ENCODE data around the gene SMAD3. TPM values are rescaled to one million over a fixed set of nuclear protein-coding genes. Genes with fewer than 3 reads are reported as not detected.
A peak's percentile ranks its signal among the peaks of the same experiment; 100 is the strongest.

SMAD3 gene
- total and polyA plus RNA-seq, 10 of the 15 experiments (the other 5 are each of a cell fraction or from before 2014, with no cell fraction given) = 5.6 to 43.2 (median 16.0) TPM

DNA sequence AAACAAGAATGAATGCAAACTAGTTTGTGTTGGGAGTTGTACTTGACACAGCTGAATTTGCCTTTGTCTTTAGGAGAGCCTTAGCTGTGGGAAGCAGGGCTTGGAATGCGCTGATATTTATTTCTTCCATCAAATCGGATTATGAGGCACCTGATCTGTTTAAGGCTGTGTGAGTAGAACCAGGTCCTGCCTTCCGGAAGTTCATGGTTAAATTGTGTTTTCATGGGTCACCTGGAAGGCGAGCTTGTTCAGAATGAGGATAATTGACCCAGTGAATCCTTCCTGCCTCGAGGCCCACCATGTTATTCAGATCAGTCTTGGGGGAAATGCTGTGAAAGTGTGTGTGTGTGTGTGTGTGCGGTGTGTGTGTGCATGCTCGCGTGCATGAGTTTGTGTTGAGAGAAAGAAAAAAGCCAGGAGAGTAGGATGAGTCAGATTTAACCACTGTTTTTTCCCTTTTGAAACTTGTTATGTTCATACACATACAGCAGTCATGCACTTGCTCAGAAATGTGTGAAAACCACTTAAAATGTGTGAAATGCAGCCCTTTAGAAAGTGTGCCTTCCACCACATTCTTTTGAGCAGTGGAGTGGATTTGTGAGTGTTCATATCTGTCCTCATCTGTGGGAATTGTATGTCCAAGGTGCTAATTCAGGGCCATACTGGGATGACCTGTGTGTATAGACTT is 36.7 kb downstream of the SMAD3 start:
- Histone ChIP-seq H3K79me2 (ENCODE audit: control insufficient read depth, insufficient read depth, low read length) (peaks cover 72% of the 10 kb centered on the region), H3K27me3 (replicated peaks in 1 of 2; ENCODE audit: control insufficient read depth in 2 of 2, insufficient read depth in 2 of 2, low read length in 1 of 2) (no peaks in the 10 kb centered on the region), H4K20me1 (ENCODE audit: control insufficient read depth, insufficient read depth) (no peaks in the 10 kb centered on the region), H2AFZ (ENCODE audit: control insufficient read depth, low read depth, low read length) (no peak overlapping the region), H3K4me2 (ENCODE audit: control insufficient read depth, insufficient read depth) (peak overlapping the region; percentile 73), H3K9ac (ENCODE audit: control insufficient read depth, insufficient read depth, low read length) (peak overlapping the region; percentile 58), H3K36me3 (ENCODE audit: control insufficient read depth in 2 of 2, insufficient read depth in 2 of 2, low read length in 1 of 2) (peaks cover 9 to 15% of the 10 kb centered on the region in 2 experiments; a peak in 3 of 4 replicates), H3K9me3 (replicated peaks; ENCODE audit: control insufficient read depth, insufficient read depth, low read length) (no peaks in the 10 kb centered on the region), H3K4me1 (ENCODE audit: control insufficient read depth, insufficient read depth, low read length) (peaks cover 76% of the 10 kb centered on the region), H3K27ac (ENCODE audit: control insufficient read depth, insufficient read depth) (peak overlapping the region; percentile 98), H3K4me3 (peak overlapping the region; percentile 0; the same call in 1 of the 2 replicates)
- in situ Hi-C loops (cut with MboI) = no loop called here
- ChIA-PET SMC1A (ENCODE audit: uncharacterized antibody, unreplicated experiment) (interaction anchor here (0.9 to 6.2 kb wide), 27 partner anchors 8 to 204 kb away, joined by 3 to 247 read pairs (median 4); partner anchors contain the start of gene SMAD3), CTCF (interaction anchor here (0.7 to 3.4 kb wide), 14 partner anchors 8 to 155 kb away, joined by 3 to 71 read pairs (median 4); no protein-coding TSS in a partner anchor), POLR2A (interaction anchor here (0.6 to 5.6 kb wide), 17 partner anchors 8 to 138 kb away, joined by 3 to 79 read pairs (median 6); no protein-coding TSS in a partner anchor), RAD21 (ENCODE audit: unreplicated experiment) (interaction anchor here (0.8 to 4.1 kb wide), 24 partner anchors 8 to 202 kb away, joined by 3 to 194 read pairs (median 5); partner anchors contain the start of gene SMAD3)
- peak; percentile 70 for ATAC-seq
- FAIRE-seq = peak; percentile 77
- 12% methylated on average over 8 of the region's 8 CpGs for WGBS (ENCODE audit: insufficient coverage, insufficient replicate concordance, low lambda C conversion rate, missing lambda C conversion rate)
- peak; percentile 97 for DNase-seq (ENCODE audit: low read depth, low spot score)
- intact Hi-C loops (cut with micrococcal nuclease; ENCODE audit: unreplicated experiment) = loop anchor here (1.0 to 5.0 kb wide), 6 partner anchors 11 to 140 kb away; partner anchors contain the start of gene SMAD3
- BruUV-seq (replicated peaks) = no TSS peak
- no peak for TF ChIP-seq RB1 (IDR thresholded peaks at IDR 0.05; ENCODE audit: borderline replicate concordance)
- peak; percentile 98 for TF ChIP-seq DPF2 (IDR thresholded peaks at IDR 0.05)
- peak; percentile 86; the same call in 1 of the 2 replicates for TF ChIP-seq JUND (IDR thresholded peaks at IDR 0.05; ENCODE audit: low read depth, low read length)
- TF ChIP-seq, protein P1, sequence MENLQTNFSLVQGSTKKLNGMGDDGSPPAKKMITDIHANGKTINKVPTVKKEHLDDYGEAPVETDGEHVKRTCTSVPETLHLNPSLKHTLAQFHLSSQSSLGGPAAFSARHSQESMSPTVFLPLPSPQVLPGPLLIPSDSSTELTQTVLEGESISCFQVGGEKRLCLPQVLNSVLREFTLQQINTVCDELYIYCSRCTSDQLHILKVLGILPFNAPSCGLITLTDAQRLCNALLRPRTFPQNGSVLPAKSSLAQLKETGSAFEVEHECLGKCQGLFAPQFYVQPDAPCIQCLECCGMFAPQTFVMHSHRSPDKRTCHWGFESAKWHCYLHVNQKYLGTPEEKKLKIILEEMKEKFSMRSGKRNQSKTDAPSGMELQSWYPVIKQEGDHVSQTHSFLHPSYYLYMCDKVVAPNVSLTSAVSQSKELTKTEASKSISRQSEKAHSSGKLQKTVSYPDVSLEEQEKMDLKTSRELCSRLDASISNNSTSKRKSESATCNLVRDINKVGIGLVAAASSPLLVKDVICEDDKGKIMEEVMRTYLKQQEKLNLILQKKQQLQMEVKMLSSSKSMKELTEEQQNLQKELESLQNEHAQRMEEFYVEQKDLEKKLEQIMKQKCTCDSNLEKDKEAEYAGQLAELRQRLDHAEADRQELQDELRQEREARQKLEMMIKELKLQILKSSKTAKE (IDR thresholded peaks at IDR 0.05; ENCODE audit: low read depth, poor library complexity, severe bottlenecking) = peak; percentile 96
- peak; percentile 97 for TF ChIP-seq ATF7 (IDR thresholded peaks at IDR 0.05; ENCODE audit: low read depth)
- TF ChIP-seq, protein P2, sequence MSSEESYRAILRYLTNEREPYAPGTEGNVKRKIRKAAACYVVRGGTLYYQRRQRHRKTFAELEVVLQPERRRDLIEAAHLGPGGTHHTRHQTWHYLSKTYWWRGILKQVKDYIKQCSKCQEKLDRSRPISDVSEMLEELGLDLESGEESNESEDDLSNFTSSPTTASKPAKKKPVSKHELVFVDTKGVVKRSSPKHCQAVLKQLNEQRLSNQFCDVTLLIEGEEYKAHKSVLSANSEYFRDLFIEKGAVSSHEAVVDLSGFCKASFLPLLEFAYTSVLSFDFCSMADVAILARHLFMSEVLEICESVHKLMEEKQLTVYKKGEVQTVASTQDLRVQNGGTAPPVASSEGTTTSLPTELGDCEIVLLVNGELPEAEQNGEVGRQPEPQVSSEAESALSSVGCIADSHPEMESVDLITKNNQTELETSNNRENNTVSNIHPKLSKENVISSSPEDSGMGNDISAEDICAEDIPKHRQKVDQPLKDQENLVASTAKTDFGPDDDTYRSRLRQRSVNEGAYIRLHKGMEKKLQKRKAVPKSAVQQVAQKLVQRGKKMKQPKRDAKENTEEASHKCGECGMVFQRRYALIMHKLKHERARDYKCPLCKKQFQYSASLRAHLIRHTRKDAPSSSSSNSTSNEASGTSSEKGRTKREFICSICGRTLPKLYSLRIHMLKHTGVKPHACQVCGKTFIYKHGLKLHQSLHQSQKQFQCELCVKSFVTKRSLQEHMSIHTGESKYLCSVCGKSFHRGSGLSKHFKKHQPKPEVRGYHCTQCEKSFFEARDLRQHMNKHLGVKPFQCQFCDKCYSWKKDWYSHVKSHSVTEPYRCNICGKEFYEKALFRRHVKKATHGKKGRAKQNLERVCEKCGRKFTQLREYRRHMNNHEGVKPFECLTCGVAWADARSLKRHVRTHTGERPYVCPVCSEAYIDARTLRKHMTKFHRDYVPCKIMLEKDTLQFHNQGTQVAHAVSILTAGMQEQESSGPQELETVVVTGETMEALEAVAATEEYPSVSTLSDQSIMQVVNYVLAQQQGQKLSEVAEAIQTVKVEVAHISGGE (CRISPR knock-in tag; IDR thresholded peaks at IDR 0.05) = no peak
- peak; percentile 79; the same call in 1 of the 2 replicates for TF ChIP-seq ZNF384 (IDR thresholded peaks at IDR 0.05; ENCODE audit: borderline replicate concordance, low read depth, low read length)
- TF ChIP-seq ZNF217 (IDR thresholded peaks at IDR 0.05) = peak; percentile 94
- peak; percentile 93 for TF ChIP-seq IRF4 (IDR thresholded peaks at IDR 0.05; ENCODE audit: low read depth, low read length)
- TF ChIP-seq, protein P3, sequence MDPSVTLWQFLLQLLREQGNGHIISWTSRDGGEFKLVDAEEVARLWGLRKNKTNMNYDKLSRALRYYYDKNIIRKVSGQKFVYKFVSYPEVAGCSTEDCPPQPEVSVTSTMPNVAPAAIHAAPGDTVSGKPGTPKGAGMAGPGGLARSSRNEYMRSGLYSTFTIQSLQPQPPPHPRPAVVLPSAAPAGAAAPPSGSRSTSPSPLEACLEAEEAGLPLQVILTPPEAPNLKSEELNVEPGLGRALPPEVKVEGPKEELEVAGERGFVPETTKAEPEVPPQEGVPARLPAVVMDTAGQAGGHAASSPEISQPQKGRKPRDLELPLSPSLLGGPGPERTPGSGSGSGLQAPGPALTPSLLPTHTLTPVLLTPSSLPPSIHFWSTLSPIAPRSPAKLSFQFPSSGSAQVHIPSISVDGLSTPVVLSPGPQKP (IDR thresholded peaks at IDR 0.05; ENCODE audit: low read depth, low read length) = 0 out of 2 replicates have a peak, but pooled peaks have one; percentile 37
- peak; percentile 99 for TF ChIP-seq NBN (IDR thresholded peaks at IDR 0.05)
- no peak for TF ChIP-seq POLR2AphosphoS2 (IDR thresholded peaks at IDR 0.05; ENCODE audit: low read depth, low read length)
- TF ChIP-seq ZSCAN29 (IDR thresholded peaks at IDR 0.05) = peak; percentile 69; the same call in 1 of the 2 replicates
- no peak for TF ChIP-seq RBBP5 (conservative IDR thresholded peaks at IDR 0.05)
- no peak for TF ChIP-seq ESRRA (IDR thresholded peaks at IDR 0.05; ENCODE audit: low read length)
